NT2/D1 (cell line): Measurements from ENCODE around the gene PPARGC1A.

Source experiments
- YY1 ChIP-seq: IDR thresholded peaks from 2 replicates; pipeline ENCODE4 v1.6.1; 2011; ENCODE audit not compliant: insufficient read length, insufficient read depth
- ZNF274 ChIP-seq: IDR thresholded peaks from 2 replicates; pipeline ENCODE4 v1.6.1; 2011; ENCODE audit warnings: mild to moderate bottlenecking, low read depth, low read length

GRCh38 chr4:23889391-23889790, 456 bp downstream of the PPARGC1A start:
- TF ChIP-seq ZNF274 (no peak), YY1 (no peak)
